Smooth muscle cell (in vitro differentiated cells): ENCODE measurements around the gene TPK1. TPM values are rescaled to one million over a fixed set of nuclear protein-coding genes. Genes with fewer than 3 reads are reported as not detected.
"Not testable (repeated sequence)": the region's sequence is repeated elsewhere in the genome, so short reads cannot be mapped to it uniquely, and the experiment has no call there.

ENCODE experiments used
- DNase-seq: peaks from one replicate; lab custom pipeline; 2025; ENCODE audit not compliant: unreplicated experiment; lab: John Stamatoyannopoulos, UW
- H2AFZ ChIP-seq: fragments of 200-600 bp; sonication (generic); 2 replicates; pipeline ENCODE4 v1.6.0; 2016; ENCODE audit warnings: antibody characterized with exemption, low read depth, mild to moderate bottlenecking
- H3F3A ChIP-seq: fragments of 200-600 bp; sonication (generic); 2 replicates; pipeline ENCODE4 v1.6.0; 2017; ENCODE audit warnings: antibody characterized with exemption, low read depth
- H3K27ac ChIP-seq: fragments of 200-600 bp; sonication (generic); 2 replicates; pipeline ENCODE4 v1.5.1; 2016; ENCODE audit warnings: low read depth, mild to moderate bottlenecking
- H3K27me3 ChIP-seq: fragments of 200-600 bp; sonication (generic); 2 replicates; pipeline ENCODE4 v1.6.1; 2016; ENCODE audit warnings: low read depth, mild to moderate bottlenecking
- H3K36me3 ChIP-seq: fragments of 200-600 bp; sonication (generic); 2 replicates; pipeline ENCODE4 v1.5.1; 2016; ENCODE audit warnings: low read depth
- H3K4me1 ChIP-seq: fragments of 200-600 bp; sonication (generic); 2 replicates; pipeline ENCODE4 v1.5.1; 2016; ENCODE audit warnings: low read depth
- H3K4me2 ChIP-seq: fragments of 200-600 bp; sonication (generic); 2 replicates; pipeline ENCODE4 v1.6.0; 2016; ENCODE audit warnings: mild to moderate bottlenecking
- H3K4me3 ChIP-seq: fragments of 200-600 bp; sonication (generic); 2 replicates; pipeline ENCODE4 v1.5.1; 2016; ENCODE audit warnings: mild to moderate bottlenecking
- H3K79me2 ChIP-seq: fragments of 200-600 bp; sonication (generic); 2 replicates; pipeline ENCODE4 v1.6.0; 2016; ENCODE audit warnings: low read depth, mild to moderate bottlenecking
- H3K9ac ChIP-seq: fragments of 200-600 bp; sonication (generic); 2 replicates; pipeline ENCODE4 v1.6.0; 2016; ENCODE audit warnings: low read depth
- H3K9me3 ChIP-seq: fragments of 200-600 bp; sonication (generic); replicated peaks from 2 replicates; pipeline ENCODE4 v1.5.1; 2016; ENCODE audit warnings: low read depth
- H4K20me1 ChIP-seq: fragments of 200-600 bp; sonication (generic); 2 replicates; pipeline ENCODE4 v1.6.0; 2016; ENCODE audit warnings: low read depth
- CTCF ChIP-seq: fragments of 200-600 bp; sonication (generic); IDR thresholded peaks from 2 replicates; pipeline ENCODE4 v1.5.1; 2017; ENCODE audit warnings: borderline replicate concordance, mild to moderate bottlenecking, antibody characterized with exemption; ENCODE audit not compliant: insufficient read depth, poor library complexity, severe bottlenecking
- WGBS: methylation state at CpG from one replicate; pipeline ENCODE4 v1.1.7; 2016; ENCODE audit warnings: low lambda C conversion rate; 5-methylcytosine and 5-hydroxymethylcytosine counted together
- polyA plus RNA-seq: library from polyadenylated mRNA; unstranded; fragments of >200 nt; fragmentation: Nextera tagmentation; extraction: Ambion mirVana; gene quantifications from 2 replicates; pipeline ENCODE4 v1.2.1, GENCODE V29; 2016
- total RNA-seq: library from RNA; depleted of rRNA; stranded (reverse); fragments of >200 nt; gene quantifications from 2 replicates; pipeline ENCODE4 v1.2.3, GENCODE V29; 2014

The TPK1 gene
- total and polyA plus RNA-seq, 2 experiments from 2014 or later = 1.2 to 1.9 TPM

GRCh38 chr7:144780071-144780608, 55.7 kb downstream of the TPK1 start:
- no peak for TF ChIP-seq CTCF
- 80% methylated on average over 4 of the region's 4 CpGs for WGBS
- Histone ChIP-seq H3K4me3 (no peak overlapping the region), H3K4me1 (no peaks in the 10 kb centered on the region), H3K27me3 (no peaks in the 10 kb centered on the region), H4K20me1 (no peaks in the 10 kb centered on the region), H3K79me2 (no peaks in the 10 kb centered on the region), H3K9ac (no peak overlapping the region), H3F3A (no peaks in the 10 kb centered on the region), H3K4me2 (no peak overlapping the region), H2AFZ (no peak overlapping the region), H3K36me3 (no peaks in the 10 kb centered on the region), H3K9me3 (no peaks in the 10 kb centered on the region), H3K27ac (no peak overlapping the region)
- no peak for DNase-seq

GRCh38 chr7:144777889-144778288, 58.0 kb downstream of the TPK1 start:
- not testable (repeated sequence) for H3K4me3 ChIP-seq, H3K9me3 ChIP-seq, H3K27me3 ChIP-seq, H3F3A ChIP-seq, H3K9ac ChIP-seq, H3K4me1 ChIP-seq, H3K27ac ChIP-seq, H3K36me3 ChIP-seq, DNase-seq, H3K4me2 ChIP-seq, H3K79me2 ChIP-seq, H2AFZ ChIP-seq, H4K20me1 ChIP-seq
- 94% methylated on average over 3 of the region's 3 CpGs for WGBS

GRCh38 chr7:144777005-144777839, 58.6 kb downstream of the TPK1 start:
- no peaks in the 10 kb centered on the region for H4K20me1 ChIP-seq
- H2AFZ ChIP-seq = no peak overlapping the region
- WGBS = 83% methylated on average over 3 of the region's 3 CpGs
- no peak for DNase-seq
- no peaks in the 10 kb centered on the region for H3K27me3 ChIP-seq
- H3K79me2 ChIP-seq = no peaks in the 10 kb centered on the region
- no peak overlapping the region for H3K4me2 ChIP-seq
- H3K9me3 ChIP-seq = no peaks in the 10 kb centered on the region
- TF ChIP-seq CTCF = no peak
- H3K27ac ChIP-seq = no peak overlapping the region
- H3K36me3 ChIP-seq = no peaks in the 10 kb centered on the region
- no peaks in the 10 kb centered on the region for H3F3A ChIP-seq
- H3K4me3 ChIP-seq = no peak overlapping the region
- H3K9ac ChIP-seq = no peak overlapping the region
- no peaks in the 10 kb centered on the region for H3K4me1 ChIP-seq

GRCh38 chr7:144776447-144776846, 59.4 kb downstream of the TPK1 start:
- H3K4me2 ChIP-seq = no peak overlapping the region
- H3K79me2 ChIP-seq = no peaks in the 10 kb centered on the region
- no peak overlapping the region for H3K4me3 ChIP-seq
- no peak overlapping the region for H3K27ac ChIP-seq
- no peaks in the 10 kb centered on the region for H3F3A ChIP-seq
- H3K4me1 ChIP-seq = no peaks in the 10 kb centered on the region
- WGBS = 83% methylated on average over 4 of the region's 4 CpGs
- TF ChIP-seq CTCF = no peak
- H3K27me3 ChIP-seq = no peaks in the 10 kb centered on the region
- no peak overlapping the region for H2AFZ ChIP-seq
- no peaks in the 10 kb centered on the region for H4K20me1 ChIP-seq
- H3K36me3 ChIP-seq = no peaks in the 10 kb centered on the region
- no peaks in the 10 kb centered on the region for H3K9me3 ChIP-seq
- no peak overlapping the region for H3K9ac ChIP-seq
- no peak for DNase-seq
